ENCODE measurements around the gene TRIP10.
"Not testable (repeated sequence)": the region's sequence is repeated elsewhere in the genome, so short reads cannot be mapped to it uniquely, and the experiment has no call there.

TRIP10 gene

DNA sequence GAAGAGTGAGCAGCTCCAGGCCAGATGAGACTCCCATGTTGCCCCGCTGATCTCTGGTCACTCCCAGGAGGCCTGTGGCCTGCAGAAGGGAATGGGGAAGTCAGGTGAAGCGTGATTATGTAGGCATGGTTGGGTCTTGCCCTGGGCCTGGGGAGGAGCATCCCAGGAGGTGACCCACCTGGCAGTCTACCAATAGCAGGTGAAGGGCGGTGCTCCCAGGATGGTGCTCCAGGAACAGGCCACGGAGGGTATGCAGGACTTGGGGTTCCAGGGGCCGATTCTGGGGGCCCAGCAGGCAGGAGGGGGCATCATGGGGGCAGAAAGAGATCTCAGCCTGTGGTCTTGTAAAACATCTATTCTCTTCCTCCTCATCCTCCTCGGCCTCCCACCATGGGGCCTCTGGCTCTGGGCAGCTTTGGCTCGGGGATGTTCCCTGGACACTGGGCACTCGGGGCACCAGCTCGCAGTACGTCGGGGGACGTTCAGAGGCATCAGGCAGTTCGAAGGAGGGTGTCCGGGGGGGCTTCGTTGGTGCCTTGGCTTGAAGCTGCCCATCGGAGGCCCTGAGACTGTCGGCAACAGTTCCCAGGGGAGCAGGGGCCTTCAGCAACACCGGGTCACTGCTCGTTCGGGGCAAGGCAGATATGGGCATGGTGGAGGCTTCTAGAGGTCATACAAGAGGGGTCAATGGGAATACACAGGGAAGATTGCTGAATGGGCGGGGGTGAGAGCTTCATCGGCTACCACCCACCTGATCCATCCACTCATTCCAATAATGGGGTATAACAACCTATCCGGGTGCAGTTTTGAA, 15.4 kb downstream of the TRIP10 start:
- TF ChIP-seq, protein P1, sequence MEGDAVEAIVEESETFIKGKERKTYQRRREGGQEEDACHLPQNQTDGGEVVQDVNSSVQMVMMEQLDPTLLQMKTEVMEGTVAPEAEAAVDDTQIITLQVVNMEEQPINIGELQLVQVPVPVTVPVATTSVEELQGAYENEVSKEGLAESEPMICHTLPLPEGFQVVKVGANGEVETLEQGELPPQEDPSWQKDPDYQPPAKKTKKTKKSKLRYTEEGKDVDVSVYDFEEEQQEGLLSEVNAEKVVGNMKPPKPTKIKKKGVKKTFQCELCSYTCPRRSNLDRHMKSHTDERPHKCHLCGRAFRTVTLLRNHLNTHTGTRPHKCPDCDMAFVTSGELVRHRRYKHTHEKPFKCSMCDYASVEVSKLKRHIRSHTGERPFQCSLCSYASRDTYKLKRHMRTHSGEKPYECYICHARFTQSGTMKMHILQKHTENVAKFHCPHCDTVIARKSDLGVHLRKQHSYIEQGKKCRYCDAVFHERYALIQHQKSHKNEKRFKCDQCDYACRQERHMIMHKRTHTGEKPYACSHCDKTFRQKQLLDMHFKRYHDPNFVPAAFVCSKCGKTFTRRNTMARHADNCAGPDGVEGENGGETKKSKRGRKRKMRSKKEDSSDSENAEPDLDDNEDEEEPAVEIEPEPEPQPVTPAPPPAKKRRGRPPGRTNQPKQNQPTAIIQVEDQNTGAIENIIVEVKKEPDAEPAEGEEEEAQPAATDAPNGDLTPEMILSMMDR (IDR thresholded peaks at IDR 0.05): no peak
- Histone ChIP-seq H3K36me3 (peaks cover 20 to 62% (median 29%) of the 10 kb centered on the region in 3 donors), H3K4me1 (peaks cover 0 to 11% (median 8%) of the 10 kb centered on the region in 4 donors), H3K4me3 (no peak overlapping the region), H3K27me3 (no peaks in the 10 kb centered on the region), H3K9me3 (no peaks in the 10 kb centered on the region), H3K27ac (no peak overlapping the region)
- intact Hi-C loops (cut with DNase I; ENCODE audit: low total_unique reads): loop anchor here (10.0 kb wide), 1 partner anchor 120 kb away; no protein-coding TSS in a partner anchor
- no peak for DNase-seq

DNA sequence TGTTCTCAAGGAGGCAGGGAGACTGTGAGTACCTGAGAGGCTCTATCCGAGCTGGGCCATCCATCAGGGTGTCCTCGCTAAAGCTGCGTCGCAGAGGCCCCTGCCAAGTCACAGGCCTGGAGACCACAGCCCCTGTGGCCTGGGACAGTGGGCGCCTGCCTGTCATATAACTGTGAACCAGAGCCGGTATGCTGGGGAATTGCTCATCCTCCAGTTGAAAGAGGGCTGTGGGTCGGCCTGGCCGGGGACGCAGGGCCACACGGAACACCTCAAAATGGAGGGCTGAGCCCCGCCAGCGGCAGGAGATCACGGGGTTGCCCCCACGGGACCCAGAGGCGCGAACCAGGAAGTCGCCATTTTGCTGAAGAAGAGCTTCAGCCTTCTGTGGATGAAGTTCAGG, 21.1 kb downstream of the TRIP10 start:
- Histone ChIP-seq H3K9me3 (no peaks in the 10 kb centered on the region), H3K36me3 (peaks cover 0 to 15% (median 0%) of the 10 kb centered on the region in 3 donors), H3K27ac (no peak overlapping the region), H3K27me3 (peaks cover 0 to 23% of the 10 kb centered on the region in 2 donors), H3K4me3 (no peak overlapping the region), H3K4me1 (peaks cover 0 to 3% (median 0%) of the 10 kb centered on the region in 4 donors)
- DNase-seq: no peak
- TF ChIP-seq, protein P1 (IDR thresholded peaks at IDR 0.05): no peak
- intact Hi-C loops (cut with DNase I; ENCODE audit: low total_unique reads): no loop called here

DNA sequence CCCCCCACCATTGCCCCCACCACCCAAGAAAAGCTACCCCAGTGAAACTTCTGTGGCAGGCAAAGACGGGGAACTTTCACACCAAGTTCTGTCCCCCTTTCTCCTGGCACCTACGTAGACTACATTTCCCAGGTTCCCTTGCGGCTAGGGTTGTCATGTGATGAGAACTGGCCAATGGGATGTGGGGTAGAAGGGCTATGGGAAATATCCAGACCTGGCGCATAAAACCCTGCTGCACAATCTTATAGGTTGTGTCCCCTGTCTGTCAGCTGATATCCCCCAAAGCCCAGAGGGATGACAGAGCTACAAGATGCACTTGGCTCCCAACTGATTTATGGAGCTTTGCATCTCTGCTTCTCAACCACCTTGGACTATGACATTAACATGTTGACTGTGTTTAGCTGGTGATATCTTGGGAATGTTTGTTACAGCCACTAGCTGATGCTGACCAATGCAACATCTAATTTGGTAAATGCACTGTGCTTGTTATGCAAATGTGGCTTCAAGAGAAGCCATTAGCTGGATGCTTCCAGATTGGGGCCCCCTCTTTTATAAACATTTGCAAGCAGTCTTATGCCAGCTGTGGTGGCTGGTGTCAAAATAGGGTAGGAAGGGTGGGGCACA, 21.7 kb downstream of the TRIP10 start:
- Histone ChIP-seq H3K27ac (no peak overlapping the region), H3K36me3 (peaks cover 0 to 15% (median 0%) of the 10 kb centered on the region in 3 donors), H3K4me1 (peaks cover 0 to 6% (median 0%) of the 10 kb centered on the region in 4 donors), H3K27me3 (peaks cover 0 to 28% of the 10 kb centered on the region in 2 donors), H3K4me3 (no peak overlapping the region), H3K9me3 (no peaks in the 10 kb centered on the region)
- TF ChIP-seq, protein P1 (IDR thresholded peaks at IDR 0.05): no peak
- DNase-seq: no peak
- intact Hi-C loops (cut with DNase I; ENCODE audit: low total_unique reads): no loop called here

DNA sequence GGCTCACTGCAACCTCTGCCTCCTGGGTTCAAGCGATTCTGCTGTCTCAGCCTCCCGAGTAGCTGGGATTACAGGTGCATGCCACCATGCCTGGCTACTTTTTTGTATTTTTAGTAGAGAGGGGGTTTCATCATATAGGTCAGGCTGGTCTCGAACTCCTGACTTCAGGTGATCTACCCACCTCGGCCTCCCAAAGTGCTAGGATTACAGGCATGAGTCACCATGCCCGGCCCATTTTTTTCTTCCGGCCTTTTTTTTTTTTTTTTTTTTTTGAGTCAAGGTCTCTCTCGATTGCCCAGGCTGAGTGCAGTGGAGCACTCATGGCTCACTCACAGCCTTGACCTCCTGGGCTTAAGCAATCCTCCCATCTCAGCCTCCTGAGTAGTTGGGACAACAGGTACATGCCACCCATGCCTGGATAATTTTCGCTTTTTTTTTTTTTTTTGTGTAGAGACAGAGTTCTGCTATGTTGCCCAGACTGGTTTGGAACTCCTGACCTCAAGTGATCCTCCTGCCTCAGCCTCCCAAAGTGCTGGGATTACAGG, 22.8 kb downstream of the TRIP10 start:
- H3K4me3 ChIP-seq; intact Hi-C loops (cut with DNase I; ENCODE audit: low total_unique reads); DNase-seq; H3K27ac ChIP-seq; H3K9me3 ChIP-seq: not testable (repeated sequence)
- peaks cover 0 to 17% (median 3%) of the 10 kb centered on the region in 4 donors for H3K4me1 ChIP-seq
- peaks cover 0 to 15% (median 0%) of the 10 kb centered on the region in 3 donors for H3K36me3 ChIP-seq
- peaks cover under 1 to 39% of the 10 kb centered on the region in 2 donors for H3K27me3 ChIP-seq

DNA sequence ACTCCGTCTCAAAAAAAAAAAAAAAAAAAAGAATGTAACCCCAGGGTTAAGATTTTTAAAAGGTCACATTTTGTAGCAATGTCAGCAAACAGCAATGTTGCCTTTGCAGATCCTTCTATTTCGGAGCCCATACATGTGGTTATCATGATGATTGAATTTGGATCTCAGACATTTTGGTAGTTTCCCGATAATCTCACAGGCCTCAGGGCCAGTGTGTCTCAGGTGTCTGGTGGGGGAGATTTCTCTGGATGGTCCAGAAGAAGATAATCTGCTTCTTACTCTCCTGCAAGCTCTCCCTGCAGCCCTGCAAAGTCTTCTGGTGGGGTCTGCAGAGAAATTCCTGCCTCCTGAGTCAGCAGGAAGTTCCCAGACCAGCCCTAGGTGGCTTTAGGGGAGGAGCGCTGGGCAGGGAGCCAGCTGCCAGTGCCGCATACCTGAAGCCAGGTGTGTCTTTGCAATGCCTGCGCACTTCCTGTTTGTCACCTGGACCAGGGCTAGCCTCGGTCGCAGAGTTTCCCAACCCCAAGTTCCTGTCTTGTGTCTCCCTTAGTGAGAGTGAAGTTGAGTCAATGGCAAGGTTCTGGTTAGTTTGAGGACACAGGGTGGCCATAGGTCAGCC, 26.4 kb downstream of the TRIP10 start:
- DNase-seq: no peak
- Histone ChIP-seq H3K27me3 (peaks cover 4 to 53% of the 10 kb centered on the region in 2 donors), H3K4me3 (no peak overlapping the region), H3K27ac (no peak overlapping the region), H3K36me3 (peaks cover 0 to 5% (median 0%) of the 10 kb centered on the region in 3 donors), H3K4me1 (peaks cover 0 to 23% (median 6%) of the 10 kb centered on the region in 4 donors), H3K9me3 (no peaks in the 10 kb centered on the region)
- intact Hi-C loops (cut with DNase I; ENCODE audit: low total_unique reads): no loop called here
- TF ChIP-seq, protein P1 (IDR thresholded peaks at IDR 0.05): no peak

All from tibial artery (tissue), 4 donors.